ENCODE measurements around the gene EPHA2.
"Not testable (repeated sequence)": the region's sequence is repeated elsewhere in the genome, so short reads cannot be mapped to it uniquely, and the experiment has no call there.

The EPHA2 gene

GRCh38 chr1:16183765-16184556, 28.1 kb upstream of the EPHA2 start:
- DNase-seq = no peak

- DNase-seq = no peak
Measured at GRCh38 chr1:16183179-16183578, 27.3 kb upstream of the EPHA2 start.

- DNase-seq = no peak
Measured at GRCh38 chr1:16181887-16182719, 26.2 kb upstream of the EPHA2 start.

GRCh38 chr1:16180291-16180824, 24.5 kb upstream of the EPHA2 start:
- no peak for DNase-seq

GRCh38 chr1:16178596-16179497, 23.0 kb upstream of the EPHA2 start:
- no peak for DNase-seq

GRCh38 chr1:16177306-16177705, 21.4 kb upstream of the EPHA2 start:
- DNase-seq = no peak

- no peak for DNase-seq
Measured at GRCh38 chr1:16176653-16177052, 20.8 kb upstream of the EPHA2 start.

- DNase-seq = no peak
Measured at GRCh38 chr1:16175610-16176553, 20.0 kb upstream of the EPHA2 start.

GRCh38 chr1:16174886-16175598, 19.2 kb upstream of the EPHA2 start:
- DNase-seq = no peak

GRCh38 chr1:16174261-16174868, 18.5 kb upstream of the EPHA2 start:
- DNase-seq = no peak

- no peak for DNase-seq
Measured at GRCh38 chr1:16173447-16174260, 17.8 kb upstream of the EPHA2 start.

GRCh38 chr1:16172964-16173446, 17.1 kb upstream of the EPHA2 start:
- DNase-seq = no peak

- no peak for DNase-seq
Measured at GRCh38 chr1:16172218-16172830, 16.5 kb upstream of the EPHA2 start.

GRCh38 chr1:16171314-16172151, 15.7 kb upstream of the EPHA2 start:
- no peak for DNase-seq

GRCh38 chr1:16170283-16170673, 14.4 kb upstream of the EPHA2 start:
- no peak for DNase-seq

GRCh38 chr1:16168622-16169360, 12.9 kb upstream of the EPHA2 start:
- no peak for DNase-seq

GRCh38 chr1:16168144-16168495, 12.3 kb upstream of the EPHA2 start:
- DNase-seq = not testable (repeated sequence)

All from activated gamma-delta T cell (primary cell).